GM12878 (cell line): ENCODE measurements around the gene VSTM2L.

ENCODE experiments used
- ASH2L ChIP-seq: fragments of 300-600, 200-600 bp; sonication (generic); IDR thresholded peaks from 2 replicates; pipeline ENCODE4 v1.6.1; 2017; ENCODE audit warnings: low read depth, mild to moderate bottlenecking, borderline replicate concordance
- CTCF ChIP-seq, 3 experiments: IDR thresholded peaks in 2 of 3; conservative IDR thresholded peaks in 1 of 3; 2 replicates each; pipeline ENCODE4 v1.5.1; 2011; ENCODE audit warnings: low read depth in 3 of 3, low read length in 3 of 3, mild to moderate bottlenecking in 3 of 3, control low read depth in 2 of 3, moderate library complexity in 2 of 3, inconsistent platforms in 1 of 3, mixed read lengths in 1 of 3; ENCODE audit not compliant: control insufficient read depth in 2 of 3, insufficient read depth in 1 of 3; ENCODE audit errors: extremely low read depth in 1 of 3
- EGR1 ChIP-seq, 2 experiments: IDR thresholded peaks; 1 replicate in 1 of 2; 2 replicates in 1 of 2; pipeline ENCODE4 v1.6.1; 2011 to 2012; ENCODE audit warnings: low read depth in 2 of 2, low read length in 2 of 2, borderline replicate concordance in 1 of 2, mild to moderate bottlenecking in 1 of 2, moderate library complexity in 1 of 2
- GATAD2B ChIP-seq: fragments of 450-650 bp; conservative IDR thresholded peaks from 2 replicates; pipeline ENCODE4 v1.6.1; 2017; ENCODE audit warnings: low read depth, mild to moderate bottlenecking, moderate library complexity
- JUND ChIP-seq: IDR thresholded peaks from 2 replicates; pipeline ENCODE4 v1.6.1; 2012; ENCODE audit warnings: low read depth, mild to moderate bottlenecking, low read length, improper control_type of control experiment, moderate library complexity
- MTA3 ChIP-seq: IDR thresholded peaks from 2 replicates; pipeline ENCODE4 v1.6.1; 2012; ENCODE audit warnings: low read length, inconsistent platforms, borderline replicate concordance
- NBN ChIP-seq: fragments of 450-650 bp; IDR thresholded peaks from 2 replicates; pipeline ENCODE4 v1.6.1; 2016
- RAD21 ChIP-seq: IDR thresholded peaks from 2 replicates; pipeline ENCODE4 v1.6.1; 2011; ENCODE audit warnings: mild to moderate bottlenecking, low read depth, low read length, moderate library complexity; ENCODE audit not compliant: insufficient read depth
- SREBF1 ChIP-seq: IDR thresholded peaks from 2 replicates; pipeline ENCODE4 v1.6.1; 2012; ENCODE audit warnings: mild to moderate bottlenecking, low read length
- SREBF2 ChIP-seq: IDR thresholded peaks from 2 replicates; pipeline ENCODE4 v1.6.1; 2012; ENCODE audit warnings: mild to moderate bottlenecking, low read length
- TAF1 ChIP-seq: IDR thresholded peaks from 2 replicates; pipeline ENCODE4 v1.6.1; 2011; ENCODE audit warnings: mild to moderate bottlenecking, low read depth, low read length, borderline replicate concordance
- TBL1XR1 ChIP-seq: IDR thresholded peaks from 2 replicates; pipeline ENCODE4 v1.6.1; 2012; ENCODE audit warnings: low read depth, low read length, improper control_type of control experiment
- ZBTB33 ChIP-seq: fragments of 450-650 bp; IDR thresholded peaks from 2 replicates; pipeline ENCODE4 v1.6.1; 2017; ENCODE audit warnings: mild to moderate bottlenecking
- ZNF592 ChIP-seq: fragments of 450-650 bp; IDR thresholded peaks from 2 replicates; pipeline ENCODE4 v1.6.1; 2017; ENCODE audit warnings: mild to moderate bottlenecking, moderate library complexity

- no peak for TF ChIP-seq EGR1 (IDR thresholded peaks at IDR 0.05; ENCODE audit: borderline replicate concordance in 1 of 2, low read depth in 2 of 2, low read length in 2 of 2)
- TF ChIP-seq JUND = no peak
- TF ChIP-seq ASH2L = no peak
- no peak for TF ChIP-seq CTCF (IDR thresholded peaks at IDR 0.05 in 2 of 3, conservative IDR thresholded peaks at IDR 0.05 in 1 of 3; ENCODE audit: control insufficient read depth in 2 of 3, extremely low read depth in 1 of 3, insufficient read depth in 1 of 3, low read depth in 3 of 3, low read length in 3 of 3)
- no peak for TF ChIP-seq RAD21
- TF ChIP-seq MTA3 = no peak
- no peak for TF ChIP-seq GATAD2B
- no peak for TF ChIP-seq SREBF2
- no peak for TF ChIP-seq ZNF592
- no peak for TF ChIP-seq TBL1XR1
- no peak for TF ChIP-seq SREBF1
- TF ChIP-seq TAF1 = no peak
- no peak for TF ChIP-seq NBN
- TF ChIP-seq ZBTB33 = no peak
These were observed 89.0 kb downstream of the VSTM2L start for GRCh38 chr20:37991908-37992307.
